ENCODE measurements around the gene MYO9B.

DNA sequence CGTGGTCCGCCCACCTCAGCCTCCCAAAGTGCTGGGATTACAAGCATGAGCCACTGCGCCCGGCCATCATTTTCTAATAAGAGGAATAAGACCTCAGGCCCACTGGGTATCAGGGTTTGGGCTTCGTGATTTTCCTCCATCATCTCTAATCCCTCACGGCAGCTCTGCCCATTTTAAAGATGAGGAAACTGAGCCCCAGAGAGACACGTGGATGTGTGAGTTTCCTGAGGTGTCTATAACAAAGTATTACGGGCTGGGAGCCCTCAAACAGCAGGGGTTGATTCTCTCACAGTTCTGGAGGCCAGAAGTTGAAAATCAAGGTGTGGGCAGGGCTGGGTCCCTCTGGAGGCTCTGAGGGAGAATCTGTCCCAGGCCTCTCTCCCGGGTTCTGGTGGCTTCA is 33.7 kb downstream of the MYO9B start:
- TF ChIP-seq POLR2A (IDR thresholded peaks at IDR 0.05) (no peak), POLR2AphosphoS5 (IDR thresholded peaks at IDR 0.05; ENCODE audit: insufficient read depth in 1 of 2, low read depth in 1 of 2) (no peak)
- TF ChIP-seq, protein P1, sequence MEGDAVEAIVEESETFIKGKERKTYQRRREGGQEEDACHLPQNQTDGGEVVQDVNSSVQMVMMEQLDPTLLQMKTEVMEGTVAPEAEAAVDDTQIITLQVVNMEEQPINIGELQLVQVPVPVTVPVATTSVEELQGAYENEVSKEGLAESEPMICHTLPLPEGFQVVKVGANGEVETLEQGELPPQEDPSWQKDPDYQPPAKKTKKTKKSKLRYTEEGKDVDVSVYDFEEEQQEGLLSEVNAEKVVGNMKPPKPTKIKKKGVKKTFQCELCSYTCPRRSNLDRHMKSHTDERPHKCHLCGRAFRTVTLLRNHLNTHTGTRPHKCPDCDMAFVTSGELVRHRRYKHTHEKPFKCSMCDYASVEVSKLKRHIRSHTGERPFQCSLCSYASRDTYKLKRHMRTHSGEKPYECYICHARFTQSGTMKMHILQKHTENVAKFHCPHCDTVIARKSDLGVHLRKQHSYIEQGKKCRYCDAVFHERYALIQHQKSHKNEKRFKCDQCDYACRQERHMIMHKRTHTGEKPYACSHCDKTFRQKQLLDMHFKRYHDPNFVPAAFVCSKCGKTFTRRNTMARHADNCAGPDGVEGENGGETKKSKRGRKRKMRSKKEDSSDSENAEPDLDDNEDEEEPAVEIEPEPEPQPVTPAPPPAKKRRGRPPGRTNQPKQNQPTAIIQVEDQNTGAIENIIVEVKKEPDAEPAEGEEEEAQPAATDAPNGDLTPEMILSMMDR (IDR thresholded peaks at IDR 0.05): no peak

Measured in vagina (tissue), 2 donors.